Measurements from ENCODE around the gene MAP6. TPM values are rescaled to one million over a fixed set of nuclear protein-coding genes. Genes with fewer than 3 reads are reported as not detected.

MAP6 gene
- total and polyA plus RNA-seq, 2 experiments from 2014 or later: 0.31 to 1.2 TPM

DNA sequence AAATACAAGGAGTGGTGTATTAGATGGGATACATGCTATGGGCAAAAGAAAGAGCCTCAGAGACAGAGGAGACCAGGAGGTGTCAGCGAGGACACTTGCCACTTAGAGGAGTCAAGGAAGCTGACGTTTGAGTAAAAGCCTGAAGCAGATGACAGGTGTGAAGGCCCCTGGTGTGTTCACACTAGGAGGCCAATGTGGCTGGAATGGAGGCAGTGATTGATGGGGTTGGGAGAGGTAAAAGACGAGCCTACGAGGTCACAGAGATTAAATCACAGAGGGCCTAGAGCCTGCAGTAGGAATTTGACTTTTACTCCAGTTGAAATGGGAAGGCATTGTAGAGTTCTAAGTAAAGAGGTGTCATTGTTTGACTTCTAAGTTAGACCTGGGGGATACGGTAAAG is 131.1 kb downstream of the MAP6 start:
- ATAC-seq (no peak), DNase-seq (ENCODE audit: low spot score) (no peak)
- H3K27me3 Mint-ChIP-seq (ENCODE audit: insufficient read depth, low read depth, poor library complexity): peaks cover 6% of the 10 kb centered on the region
- Histone ChIP-seq H4K20me1 (replicated peaks; ENCODE audit: insufficient read depth) (no peaks in the 10 kb centered on the region), H3K27me3 (ENCODE audit: insufficient read depth) (no peaks in the 10 kb centered on the region), H2AFZ (no peak overlapping the region), H3K79me2 (replicated peaks; ENCODE audit: insufficient read depth) (no peaks in the 10 kb centered on the region), H3K4me2 (no peak overlapping the region), H3K4me1 (ENCODE audit: insufficient read depth) (no peaks in the 10 kb centered on the region), H3K9me2 (ENCODE audit: insufficient read depth) (no peaks in the 10 kb centered on the region), H3F3A (replicated peaks; ENCODE audit: low read depth) (no peaks in the 10 kb centered on the region), H3K36me3 (ENCODE audit: insufficient read depth) (no peaks in the 10 kb centered on the region), H3K27ac (ENCODE audit: low read depth) (no peak overlapping the region), H3K4me3 (no peak overlapping the region)
- no peak overlapping the region for H3K27ac Mint-ChIP-seq
- H3K9me3 Mint-ChIP-seq: no peaks in the 10 kb centered on the region
- no peaks in the 10 kb centered on the region for H3K36me3 Mint-ChIP-seq (ENCODE audit: low read depth)
- H3K4me1 Mint-ChIP-seq: peaks cover 5% of the 10 kb centered on the region; the same call in 2 of the 3 replicates
- no peak for TF ChIP-seq STAT1 (IDR thresholded peaks at IDR 0.05; ENCODE audit: unreplicated experiment)
- no peak for TF ChIP-seq ZNF114 (CRISPR knock-in tag; IDR thresholded peaks at IDR 0.05)
- H3K4me3 Mint-ChIP-seq: no peak overlapping the region

Small RNAs within 50 kb of the gene (small RNA-seq; reads per million reads assigned to genes)
- not detected for gene AP001922.4 (ENCODE audit: low replicate concordance)

Other genes starting within 250 kb of the MAP6 start
- gene KLHL35, start 235.8 kb downstream of the MAP6 start, total RNA-seq (2014; rRNA removed; shearing (Covaris generic)): 0.28 and 1.1 TPM in 2 replicates
- gene KLHL35, start 235.8 kb downstream of the MAP6 start, polyA plus RNA-seq (2016; fragmentation: Nextera tagmentation; extraction: Ambion mirVana): 0.10 TPM in 1 of 2 replicates, not detected in the other
- 3.3 and 4.9 TPM in 2 replicates for gene GDPD5, start 143.1 kb downstream of the MAP6 start, total RNA-seq (2014; rRNA removed; shearing (Covaris generic))
- gene GDPD5, start 143.1 kb downstream of the MAP6 start, polyA plus RNA-seq (2016; fragmentation: Nextera tagmentation; extraction: Ambion mirVana): 1.6 and 1.7 TPM in 2 replicates
- gene SERPINH1, start 106.8 kb downstream of the MAP6 start, total RNA-seq (2014; rRNA removed; shearing (Covaris generic)): 1,217 and 1,375 TPM in 2 replicates
- 238 and 269 TPM in 2 replicates for gene SERPINH1, start 106.8 kb downstream of the MAP6 start, polyA plus RNA-seq (2016; fragmentation: Nextera tagmentation; extraction: Ambion mirVana)
- gene MOGAT2, start 48.8 kb upstream of the MAP6 start, total RNA-seq (2014; rRNA removed; shearing (Covaris generic)): not detected in 2 replicates
- not detected in 2 replicates for gene MOGAT2, start 48.8 kb upstream of the MAP6 start, polyA plus RNA-seq (2016; fragmentation: Nextera tagmentation; extraction: Ambion mirVana)
- 1.6 and 2.6 TPM in 2 replicates for gene DGAT2, start 99.7 kb upstream of the MAP6 start, total RNA-seq (2014; rRNA removed; shearing (Covaris generic))
- gene DGAT2, start 99.7 kb upstream of the MAP6 start, polyA plus RNA-seq (2016; fragmentation: Nextera tagmentation; extraction: Ambion mirVana): 1.9 TPM in 2 replicates
- 11.4 and 15.3 TPM in 2 replicates for gene UVRAG, start 146.2 kb upstream of the MAP6 start, total RNA-seq (2014; rRNA removed; shearing (Covaris generic))
- gene UVRAG, start 146.2 kb upstream of the MAP6 start, polyA plus RNA-seq (2016; fragmentation: Nextera tagmentation; extraction: Ambion mirVana): 15.4 and 17.4 TPM in 2 replicates